Nephron progenitor cell (in vitro differentiated cells): Measurements from ENCODE around the gene COL28A1.

Experiments used
- DNase-seq: peaks from one replicate; pipeline ENCODE4 v3.0.0; 2021
- H3K27ac Mint-ChIP-seq: 2 replicates; pipeline ENCODE4 v1.8.0; 2021; ENCODE audit warnings: mild to moderate bottlenecking, moderate library complexity, mixed read lengths
- H3K27me3 Mint-ChIP-seq: 2 replicates; pipeline ENCODE4 v1.8.0; 2021; ENCODE audit warnings: mild to moderate bottlenecking, low read depth, mixed read lengths; ENCODE audit not compliant: poor library complexity
- H3K36me3 Mint-ChIP-seq: 2 replicates; pipeline ENCODE4 v1.8.0; 2021; ENCODE audit warnings: low read depth, mixed read lengths
- H3K4me1 Mint-ChIP-seq: 2 replicates; pipeline ENCODE4 v1.8.0; 2021; ENCODE audit warnings: mixed read lengths
- H3K4me3 Mint-ChIP-seq: 2 replicates; pipeline ENCODE4 v1.8.0; 2021; ENCODE audit warnings: mild to moderate bottlenecking, moderate library complexity, mixed read lengths
- H3K9me3 Mint-ChIP-seq: 2 replicates; pipeline ENCODE4 v1.8.0; 2021; ENCODE audit warnings: mild to moderate bottlenecking, moderate library complexity, mixed read lengths
- TF ChIP-seq, protein P1 (sequence below): fragments of 200-600 bp; sonication (generic); IDR thresholded peaks from 2 replicates; pipeline ENCODE4 v1.5.0; 2021; ENCODE audit warnings: antibody characterized with exemption

Gene COL28A1

DNA sequence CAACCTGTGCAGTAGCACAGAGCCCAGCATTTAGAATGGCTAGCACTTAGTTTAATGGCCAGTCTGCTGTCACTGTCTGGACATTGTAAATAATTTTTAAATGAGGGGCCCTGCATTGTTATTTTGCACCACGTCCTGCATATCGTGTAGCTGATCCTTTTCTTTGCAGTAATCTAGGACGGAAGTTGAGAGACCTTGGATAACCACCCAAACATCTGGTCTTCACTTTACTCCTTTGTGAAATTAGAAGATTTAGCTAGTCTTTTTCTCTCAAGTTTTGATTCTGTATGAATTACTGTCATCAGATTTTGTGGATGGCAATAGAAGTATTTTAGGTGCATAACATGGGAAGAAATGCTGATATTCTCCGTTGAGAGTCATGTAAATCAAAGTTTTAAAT lies 32.9 kb upstream of the COL28A1 start:
- peak overlapping the region; percentile 90 for H3K4me3 Mint-ChIP-seq

DNA sequence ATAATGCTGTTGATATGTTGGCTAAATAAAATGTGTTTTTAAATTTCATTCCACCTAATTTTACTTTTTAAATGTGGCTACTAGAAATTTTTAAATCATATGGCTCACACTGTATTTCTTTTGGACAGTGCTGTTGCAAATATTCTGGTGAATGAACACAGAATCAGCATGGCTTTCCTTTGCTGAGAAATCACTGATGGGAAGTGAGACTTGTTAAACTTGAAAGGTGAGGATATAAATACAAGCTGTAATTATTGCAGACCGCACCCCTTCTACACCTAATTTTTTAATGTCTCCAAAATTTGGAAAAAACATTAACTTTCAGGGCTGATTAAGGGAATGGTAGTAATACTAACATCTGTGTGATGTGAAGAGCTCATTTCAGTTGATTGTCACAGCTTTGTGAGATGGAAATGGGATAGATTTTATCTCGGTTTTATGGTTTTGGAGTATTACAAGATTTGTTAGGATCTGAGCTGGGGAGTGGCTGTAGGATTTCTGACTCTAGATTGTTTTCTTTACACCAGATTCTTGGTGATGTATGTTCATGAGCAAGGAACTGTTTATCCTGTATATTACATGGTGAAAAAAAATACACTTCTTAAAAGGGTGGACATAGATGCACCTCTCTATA lies 32.3 kb upstream of the COL28A1 start:
- Mint-ChIP-seq H3K4me3 (peak overlapping the region; percentile 90), H3K27ac (no peak overlapping the region), H3K4me1 (peaks cover 25% of the 10 kb centered on the region), H3K9me3 (peaks cover 29% of the 10 kb centered on the region), H3K27me3 (peaks cover 9% of the 10 kb centered on the region), H3K36me3 (peaks cover 44% of the 10 kb centered on the region)
- TF ChIP-seq, protein P1, sequence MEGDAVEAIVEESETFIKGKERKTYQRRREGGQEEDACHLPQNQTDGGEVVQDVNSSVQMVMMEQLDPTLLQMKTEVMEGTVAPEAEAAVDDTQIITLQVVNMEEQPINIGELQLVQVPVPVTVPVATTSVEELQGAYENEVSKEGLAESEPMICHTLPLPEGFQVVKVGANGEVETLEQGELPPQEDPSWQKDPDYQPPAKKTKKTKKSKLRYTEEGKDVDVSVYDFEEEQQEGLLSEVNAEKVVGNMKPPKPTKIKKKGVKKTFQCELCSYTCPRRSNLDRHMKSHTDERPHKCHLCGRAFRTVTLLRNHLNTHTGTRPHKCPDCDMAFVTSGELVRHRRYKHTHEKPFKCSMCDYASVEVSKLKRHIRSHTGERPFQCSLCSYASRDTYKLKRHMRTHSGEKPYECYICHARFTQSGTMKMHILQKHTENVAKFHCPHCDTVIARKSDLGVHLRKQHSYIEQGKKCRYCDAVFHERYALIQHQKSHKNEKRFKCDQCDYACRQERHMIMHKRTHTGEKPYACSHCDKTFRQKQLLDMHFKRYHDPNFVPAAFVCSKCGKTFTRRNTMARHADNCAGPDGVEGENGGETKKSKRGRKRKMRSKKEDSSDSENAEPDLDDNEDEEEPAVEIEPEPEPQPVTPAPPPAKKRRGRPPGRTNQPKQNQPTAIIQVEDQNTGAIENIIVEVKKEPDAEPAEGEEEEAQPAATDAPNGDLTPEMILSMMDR = no peak
- DNase-seq = no peak

More for the DNA sequence above, 32.9 kb upstream of the COL28A1 start:
- H3K36me3 Mint-ChIP-seq = peaks cover 49% of the 10 kb centered on the region
- peaks cover 9% of the 10 kb centered on the region for H3K27me3 Mint-ChIP-seq
- H3K9me3 Mint-ChIP-seq = peaks cover 31% of the 10 kb centered on the region
- peaks cover 25% of the 10 kb centered on the region for H3K4me1 Mint-ChIP-seq
- no peak for DNase-seq
- TF ChIP-seq, protein P1 = no peak
- no peak overlapping the region for H3K27ac Mint-ChIP-seq

DNA sequence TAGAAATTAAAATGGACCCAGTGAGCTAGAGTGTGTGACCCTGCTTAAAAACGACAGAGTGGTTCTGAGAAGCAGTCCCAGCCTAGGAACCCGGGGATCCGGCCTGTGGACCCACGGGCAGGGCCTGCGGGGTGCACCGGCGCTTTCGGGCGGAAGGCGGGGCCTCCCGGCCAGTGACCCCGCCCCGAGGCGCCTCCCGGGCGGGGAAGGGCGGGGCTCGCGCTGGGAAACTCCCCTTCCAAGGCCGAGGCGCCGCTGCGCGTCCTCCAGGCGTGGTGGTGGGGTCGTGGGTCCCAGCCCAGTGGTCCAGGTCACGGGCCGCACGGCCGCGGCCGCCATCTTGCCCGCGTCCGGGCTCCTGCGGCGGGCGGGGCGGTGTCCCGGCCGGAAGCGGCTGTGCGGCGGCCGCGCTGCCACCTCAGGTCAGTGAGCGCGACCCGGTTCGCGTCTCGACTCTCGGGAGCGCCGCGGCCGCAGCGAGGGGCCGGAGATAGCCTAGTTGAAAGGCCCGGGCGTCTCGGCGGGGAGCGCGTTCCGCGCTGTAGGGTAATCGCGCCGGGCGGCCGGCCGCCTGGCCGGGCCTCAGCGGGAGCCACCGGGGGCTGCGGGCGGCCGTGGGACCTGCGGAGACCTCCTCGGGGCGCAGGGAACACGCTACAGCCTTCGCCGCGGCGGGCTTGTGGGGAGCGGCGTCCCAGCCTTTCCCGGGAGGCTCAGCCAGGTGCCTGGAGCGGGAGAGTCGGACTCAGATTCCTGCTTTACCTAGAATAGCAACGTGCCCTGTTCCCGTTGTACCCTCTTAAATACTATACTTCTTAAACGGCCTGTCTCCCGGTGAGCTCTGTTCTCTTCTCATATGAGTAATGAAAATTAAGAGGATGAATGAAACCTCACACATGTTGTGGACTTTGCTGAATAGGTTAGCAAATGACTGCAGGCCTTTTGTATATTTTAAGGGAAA lies 31.3 kb upstream of the COL28A1 start, which contains the start of gene MIOS:
Gene MIOS (plus strand): TSS at position 234 of the 961 bp plus-strand sequence. CDS start 5,592 bp downstream, outside the sequence.
- Mint-ChIP-seq H3K9me3 (peaks cover 23% of the 10 kb centered on the region), H3K27me3 (peaks cover 9% of the 10 kb centered on the region), H3K4me3 (peak within 1 kb of the TSS; percentile 90), H3K36me3 (peaks cover 33% of the 10 kb centered on the region), H3K27ac (no peak within 1 kb of the TSS), H3K4me1 (peaks cover 25% of the 10 kb centered on the region)
- TF ChIP-seq, protein P1 = no peak
- peak; percentile 85 for DNase-seq

DNA sequence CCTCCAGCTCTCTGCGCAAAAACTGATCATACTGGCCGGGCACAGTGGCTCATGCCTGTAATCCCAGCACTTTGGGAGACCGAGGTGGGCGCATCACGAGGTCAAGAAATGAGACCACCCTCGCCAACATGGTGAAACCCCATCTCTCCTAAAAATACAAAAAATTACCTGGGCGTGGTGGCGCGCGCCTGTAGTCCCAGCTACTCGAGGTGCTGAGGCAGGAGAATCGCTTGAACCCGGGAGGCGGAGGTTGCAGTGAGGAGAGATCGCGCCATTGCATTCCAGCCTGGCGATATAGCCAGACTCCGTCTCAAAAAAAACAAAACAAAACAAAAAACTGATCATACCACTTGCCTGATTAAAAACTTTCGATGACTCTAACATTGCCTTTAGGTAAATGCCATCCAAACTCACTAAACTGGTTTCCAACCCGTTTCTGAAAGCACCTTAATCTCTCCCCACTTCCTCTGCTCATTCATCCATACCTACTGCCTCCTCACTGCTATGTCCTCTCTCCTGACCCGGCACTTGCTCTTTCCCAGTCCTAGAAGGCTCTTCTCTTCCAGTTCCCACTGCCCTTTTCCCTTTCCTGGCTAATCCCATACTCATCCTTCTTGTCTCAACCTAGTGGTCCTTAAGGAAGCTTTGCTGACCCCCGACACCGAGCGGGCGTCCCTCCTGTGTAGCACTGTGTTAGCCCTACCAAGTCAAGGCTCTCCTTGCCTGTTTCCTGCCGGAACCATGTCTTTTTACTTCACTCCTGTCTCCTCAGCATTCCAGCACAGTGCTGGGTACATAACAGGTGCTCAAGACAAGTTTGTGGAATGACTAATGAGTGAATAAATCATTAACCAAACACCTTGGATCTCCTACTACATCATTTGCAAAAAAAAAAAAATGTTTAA lies 30.3 kb upstream of the COL28A1 start:
- peaks cover 9% of the 10 kb centered on the region for H3K27me3 Mint-ChIP-seq
- no peak overlapping the region for H3K27ac Mint-ChIP-seq
- DNase-seq = peak; percentile 14
- TF ChIP-seq, protein P1 = no peak
- peaks cover 30% of the 10 kb centered on the region for H3K36me3 Mint-ChIP-seq
- H3K4me3 Mint-ChIP-seq = no peak overlapping the region
- H3K4me1 Mint-ChIP-seq = peaks cover 25% of the 10 kb centered on the region
- peaks cover 31% of the 10 kb centered on the region for H3K9me3 Mint-ChIP-seq

DNA sequence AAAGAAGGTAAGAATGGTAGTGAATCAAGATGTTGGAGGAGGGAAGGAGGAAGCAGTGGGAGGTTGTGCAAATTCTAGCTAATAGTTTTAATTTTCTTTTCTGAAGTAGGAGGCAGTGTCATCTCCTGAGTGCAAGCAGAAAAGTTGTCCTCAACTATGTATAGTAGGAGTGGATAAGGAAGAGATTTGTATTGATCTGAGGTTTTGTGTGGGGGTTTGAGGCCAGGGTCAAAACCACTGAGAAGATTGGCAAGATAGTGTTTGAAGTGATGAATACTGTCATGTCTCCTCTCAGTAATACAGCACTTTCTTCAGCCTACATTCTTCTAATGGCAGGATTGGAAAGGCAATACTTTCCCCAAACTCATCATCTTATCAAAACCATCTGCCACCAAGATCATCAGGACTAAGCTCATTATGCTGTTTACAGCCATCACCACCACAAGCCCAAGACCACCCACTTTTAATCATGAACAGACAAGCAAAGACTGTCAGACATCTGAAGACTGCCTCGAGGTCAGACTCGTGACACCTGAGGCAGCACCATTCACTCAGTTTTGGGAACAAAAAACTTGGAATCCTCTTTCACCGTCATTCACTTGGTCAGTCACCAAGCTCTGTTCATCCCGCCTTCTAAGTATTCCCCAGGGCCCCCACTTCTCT lies 29.5 kb upstream of the COL28A1 start:
- no peak for DNase-seq
- H3K9me3 Mint-ChIP-seq = peaks cover 31% of the 10 kb centered on the region
- no peak overlapping the region for H3K27ac Mint-ChIP-seq
- H3K27me3 Mint-ChIP-seq = peaks cover 7% of the 10 kb centered on the region
- H3K36me3 Mint-ChIP-seq = peaks cover 28% of the 10 kb centered on the region
- H3K4me3 Mint-ChIP-seq = no peak overlapping the region
- TF ChIP-seq, protein P1 = no peak
- H3K4me1 Mint-ChIP-seq = peaks cover 25% of the 10 kb centered on the region
